Spinal cord (tissue), 10 donors: ENCODE data around the gene ENDOD1. TPM values are rescaled to one million over a fixed set of nuclear protein-coding genes. Genes with fewer than 3 reads are reported as not detected.
"Not testable (repeated sequence)": the region's sequence is repeated elsewhere in the genome, so short reads cannot be mapped to it uniquely, and the experiment has no call there.

ENCODE experiments used
- DNase-seq, 6 donors: peaks; one replicate each; pipeline versions ENCODE4 v3.0.0 to v3.0.0-alpha.2; 2013 to 2015; ENCODE audit warnings: low spot score in 6 of 6, low read depth in 4 of 6
- H3K27ac ChIP-seq: one replicate; pipeline ENCODE4 v1.5.1; 2013; ENCODE audit warnings: low read depth, low read length, control low read depth
- H3K27me3 ChIP-seq: one replicate; pipeline ENCODE4 v1.6.1; 2013; ENCODE audit warnings: low read length; ENCODE audit not compliant: control insufficient read depth, insufficient read depth
- H3K36me3 ChIP-seq: one replicate; pipeline ENCODE4 v1.6.1; 2013; ENCODE audit warnings: low read length; ENCODE audit not compliant: control insufficient read depth, insufficient read depth
- H3K4me1 ChIP-seq: one replicate; pipeline ENCODE4 v1.6.1; 2013; ENCODE audit warnings: low read length; ENCODE audit not compliant: control insufficient read depth, insufficient read depth
- H3K4me3 ChIP-seq: one replicate; pipeline ENCODE4 v1.5.1; 2013; ENCODE audit warnings: low read depth, low read length, control low read depth
- H3K9me3 ChIP-seq: one replicate; pipeline ENCODE4 v1.6.1; 2013; ENCODE audit warnings: low read length; ENCODE audit not compliant: control insufficient read depth, insufficient read depth
- WGBS: methylation state at CpG from one replicate; pipeline ENCODE4 v1.1.5; 2013; ENCODE audit warnings: missing lambda C conversion rate; ENCODE audit not compliant: insufficient coverage; 5-methylcytosine and 5-hydroxymethylcytosine counted together
- polyA plus RNA-seq, 2 donors: library from polyadenylated mRNA; unstranded; fragments of 120-200 nt; gene quantifications; one replicate each; pipeline ENCODE4 v1.2.1, GENCODE V29; 2013; ENCODE audit not compliant: insufficient read length in 2 of 2
- total RNA-seq, 2 donors: library from RNA; depleted of rRNA in 1 of 2; stranded (reverse); fragments of 120-200 nt in 1 of 2; fragments of >200 nt in 1 of 2; gene quantifications; one replicate each; pipeline versions ENCODE4 v1.2.3 to v1.2.4, GENCODE V29; 2013 to 2014
- donor health status: healthy.

The ENDOD1 gene
- total and polyA plus RNA-seq, 4 donors, result 41.2 to 109 (median 50.7) TPM

GRCh38 chr11:95136747-95137146 is 47.1 kb downstream of the ENDOD1 start:
- not testable (repeated sequence) for H3K4me1 ChIP-seq, H3K36me3 ChIP-seq, H3K4me3 ChIP-seq, H3K9me3 ChIP-seq, DNase-seq, H3K27ac ChIP-seq, H3K27me3 ChIP-seq
- no CpG with 5 or more reads among the region's 4 CpGs for WGBS

GRCh38 chr11:95137299-95137698 is 47.7 kb downstream of the ENDOD1 start:
- H3K27ac ChIP-seq, result no peak overlapping the region
- no peak overlapping the region for H3K4me3 ChIP-seq
- H3K4me1 ChIP-seq, result peaks cover 3% of the 10 kb centered on the region
- no peaks in the 10 kb centered on the region for H3K9me3 ChIP-seq
- H3K36me3 ChIP-seq, result no peaks in the 10 kb centered on the region
- H3K27me3 ChIP-seq, result no peaks in the 10 kb centered on the region
- no peak for DNase-seq

GRCh38 chr11:95138448-95138847 is 48.8 kb downstream of the ENDOD1 start:
- peaks cover 3% of the 10 kb centered on the region for H3K4me1 ChIP-seq
- DNase-seq, result peak in 1 of 6 donors; percentile 43

GRCh38 chr11:95140397-95141033 is 50.9 kb downstream of the ENDOD1 start:
- Histone ChIP-seq H3K4me3 (no peak overlapping the region), H3K4me1 (no peaks in the 10 kb centered on the region), H3K27me3 (no peaks in the 10 kb centered on the region), H3K36me3 (no peaks in the 10 kb centered on the region), H3K27ac (no peak overlapping the region), H3K9me3 (no peaks in the 10 kb centered on the region)
- no peak for DNase-seq
- 86% methylated on average over 1 of the region's 4 CpGs for WGBS

More at GRCh38 chr11:95138448-95138847, 48.8 kb downstream of the ENDOD1 start:
- no peaks in the 10 kb centered on the region for H3K27me3 ChIP-seq
- no peaks in the 10 kb centered on the region for H3K36me3 ChIP-seq
- WGBS, result no CpG with 5 or more reads among the region's 2 CpGs
- H3K9me3 ChIP-seq, result no peaks in the 10 kb centered on the region
- no peak overlapping the region for H3K27ac ChIP-seq
- H3K4me3 ChIP-seq, result no peak overlapping the region

- H3K27ac ChIP-seq, result no peak overlapping the region
- no CpG with 5 or more reads among the region's 2 CpGs for WGBS
- H3K4me3 ChIP-seq, result no peak overlapping the region
- no peaks in the 10 kb centered on the region for H3K36me3 ChIP-seq
- no peaks in the 10 kb centered on the region for H3K9me3 ChIP-seq
- DNase-seq, result no peak
- H3K4me1 ChIP-seq, result no peaks in the 10 kb centered on the region
- no peaks in the 10 kb centered on the region for H3K27me3 ChIP-seq
Measured at GRCh38 chr11:95142431-95142830, 52.8 kb downstream of the ENDOD1 start.

GRCh38 chr11:95143106-95143681 is 53.5 kb downstream of the ENDOD1 start:
- no peak overlapping the region for H3K4me3 ChIP-seq
- H3K27ac ChIP-seq, result no peak overlapping the region
- no peaks in the 10 kb centered on the region for H3K36me3 ChIP-seq
- H3K9me3 ChIP-seq, result no peaks in the 10 kb centered on the region
- DNase-seq, result no peak
- 85% methylated on average over 5 of the region's 6 CpGs for WGBS
- H3K27me3 ChIP-seq, result no peaks in the 10 kb centered on the region
- H3K4me1 ChIP-seq, result no peaks in the 10 kb centered on the region

GRCh38 chr11:95144313-95145235 is 54.9 kb downstream of the ENDOD1 start:
- Histone ChIP-seq H3K4me1 (peaks cover under 1% of the 10 kb centered on the region), H3K4me3 (no peak overlapping the region), H3K27me3 (no peaks in the 10 kb centered on the region), H3K9me3 (no peaks in the 10 kb centered on the region), H3K36me3 (no peaks in the 10 kb centered on the region), H3K27ac (no peak overlapping the region)
- no peak for DNase-seq
- 78% methylated on average over 6 of the region's 7 CpGs for WGBS

- H3K27me3 ChIP-seq, result peaks cover 1% of the 10 kb centered on the region
- no peak overlapping the region for H3K27ac ChIP-seq
Measured at GRCh38 chr11:95145430-95146060, 55.9 kb downstream of the ENDOD1 start.

GRCh38 chr11:95147364-95147905 is 57.8 kb downstream of the ENDOD1 start:
- H3K27me3 ChIP-seq, result peaks cover 4% of the 10 kb centered on the region
- 59% methylated on average over 2 of the region's 4 CpGs for WGBS
- H3K4me1 ChIP-seq, result peaks cover 23% of the 10 kb centered on the region
- peak overlapping the region; percentile 33 for H3K27ac ChIP-seq
- H3K4me3 ChIP-seq, result no peak overlapping the region
- H3K9me3 ChIP-seq, result no peaks in the 10 kb centered on the region
- no peaks in the 10 kb centered on the region for H3K36me3 ChIP-seq
- DNase-seq, result no peak

More at GRCh38 chr11:95145430-95146060, 55.9 kb downstream of the ENDOD1 start:
- Histone ChIP-seq H3K36me3 (no peaks in the 10 kb centered on the region), H3K4me1 (peaks cover 10% of the 10 kb centered on the region), H3K9me3 (no peaks in the 10 kb centered on the region), H3K4me3 (no peak overlapping the region)
- WGBS, result 70% methylated on average over 3 of the region's 4 CpGs
- DNase-seq, result no peak
